OCI-LY3 (cell line): Measurements from ENCODE around the gene IRAK1.

Source experiments
- H2AFZ ChIP-seq: fragments of 200-600, 300-600 bp; shearing (Covaris generic); 2 replicates; pipeline ENCODE4 v1.6.0; 2014; ENCODE audit warnings: antibody characterized with exemption, low read depth, low read length
- H3K27ac ChIP-seq: fragments of 200-600, 300-600 bp; sonication (generic); 2 replicates; pipeline ENCODE4 v1.5.1; 2014; ENCODE audit warnings: mild to moderate bottlenecking, low read length, moderate library complexity, mixed read lengths
- H3K27me3 ChIP-seq: fragments of 200-600, 300-600 bp; sonication (generic); 2 replicates; pipeline ENCODE4 v1.6.1; 2014; ENCODE audit warnings: low read depth, low read length, mixed read lengths
- H3K36me3 ChIP-seq: fragments of 200-600, 300-600 bp; sonication (generic); replicated peaks from 2 replicates; pipeline ENCODE3; 2014; ENCODE audit warnings: low read depth, low read length, mixed read lengths
- H3K4me1 ChIP-seq: fragments of 300-600, 200-600 bp; sonication (generic); 2 replicates; pipeline ENCODE4 v1.6.1; 2014; ENCODE audit warnings: low read length, mixed read lengths
- H3K4me2 ChIP-seq: fragments of 200-600, 300-600 bp; sonication (generic); 2 replicates; pipeline ENCODE4 v1.6.1; 2014; ENCODE audit warnings: low read length, mixed read lengths
- H3K4me3 ChIP-seq: fragments of 300-600, 200-600 bp; sonication (generic); 2 replicates; pipeline ENCODE4 v1.5.1; 2014; ENCODE audit warnings: antibody characterized with exemption, mild to moderate bottlenecking, low read length, moderate library complexity
- H3K79me2 ChIP-seq: fragments of 300-600, 200-600 bp; shearing (Covaris generic); 2 replicates; pipeline ENCODE4 v1.6.1; 2014; ENCODE audit warnings: mild to moderate bottlenecking, low read length, mixed read lengths
- H3K9ac ChIP-seq: fragments of 300-600, 200-600 bp; shearing (Covaris generic); 2 replicates; pipeline ENCODE4 v1.6.0; 2014; ENCODE audit warnings: mild to moderate bottlenecking, low read length, moderate library complexity
- H3K9me3 ChIP-seq: fragments of 200-600, 300-600 bp; shearing (Covaris generic); 2 replicates; pipeline ENCODE4 v1.6.1; 2014; ENCODE audit warnings: low read length, mixed read lengths; ENCODE audit not compliant: insufficient read depth
- H4K20me1 ChIP-seq: fragments of 200-600, 300-600 bp; sonication (generic); 2 replicates; pipeline ENCODE4 v1.6.1; 2016; ENCODE audit warnings: low read length, mixed read lengths; ENCODE audit not compliant: insufficient read depth
- EZH2phosphoT487 ChIP-seq: fragments of 200-600 bp; shearing (Covaris generic); IDR thresholded peaks from 2 replicates; pipeline ENCODE4 v1.6.1; 2018; ENCODE audit warnings: antibody characterized with exemption, mixed run types, low read depth
- TF ChIP-seq, protein P1 (sequence below): fragments of 200-600, 300-600 bp; sonication (generic); IDR thresholded peaks from 2 replicates; pipeline ENCODE4 v1.5.1; 2014; ENCODE audit warnings: antibody characterized with exemption, low read length, low read depth

Gene IRAK1

DNA sequence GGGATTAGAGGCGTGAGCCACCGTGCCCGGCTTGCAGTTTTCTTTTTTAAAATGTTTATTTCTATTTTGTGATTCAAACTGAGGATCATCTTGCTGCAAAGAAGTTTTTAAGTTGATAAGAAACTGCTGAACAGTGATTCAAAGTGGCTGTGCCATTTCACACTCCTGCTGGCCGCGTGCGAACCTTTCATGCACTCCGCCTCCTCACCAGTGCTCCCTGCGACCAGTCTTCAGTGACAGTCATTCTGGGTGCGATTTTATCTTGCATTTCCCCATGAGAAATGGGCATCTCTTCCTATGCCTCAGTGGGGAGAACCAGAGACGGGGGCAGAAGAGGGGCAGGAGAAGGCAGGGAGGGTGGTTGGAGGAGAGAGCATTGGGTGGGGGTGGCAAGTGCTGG, 25.7 kb downstream of the IRAK1 start:
- Histone ChIP-seq H3K27ac (no peak overlapping the region), H3K4me3 (no peak overlapping the region), H3K4me2 (no peak overlapping the region), H3K27me3 (no peaks in the 10 kb centered on the region), H3K9ac (no peak overlapping the region), H4K20me1 (no peaks in the 10 kb centered on the region), H3K79me2 (no peaks in the 10 kb centered on the region), H3K9me3 (no peaks in the 10 kb centered on the region), H2AFZ (no peak overlapping the region), H3K4me1 (no peaks in the 10 kb centered on the region), H3K36me3 (no peaks in the 10 kb centered on the region)
- TF ChIP-seq, protein P1, sequence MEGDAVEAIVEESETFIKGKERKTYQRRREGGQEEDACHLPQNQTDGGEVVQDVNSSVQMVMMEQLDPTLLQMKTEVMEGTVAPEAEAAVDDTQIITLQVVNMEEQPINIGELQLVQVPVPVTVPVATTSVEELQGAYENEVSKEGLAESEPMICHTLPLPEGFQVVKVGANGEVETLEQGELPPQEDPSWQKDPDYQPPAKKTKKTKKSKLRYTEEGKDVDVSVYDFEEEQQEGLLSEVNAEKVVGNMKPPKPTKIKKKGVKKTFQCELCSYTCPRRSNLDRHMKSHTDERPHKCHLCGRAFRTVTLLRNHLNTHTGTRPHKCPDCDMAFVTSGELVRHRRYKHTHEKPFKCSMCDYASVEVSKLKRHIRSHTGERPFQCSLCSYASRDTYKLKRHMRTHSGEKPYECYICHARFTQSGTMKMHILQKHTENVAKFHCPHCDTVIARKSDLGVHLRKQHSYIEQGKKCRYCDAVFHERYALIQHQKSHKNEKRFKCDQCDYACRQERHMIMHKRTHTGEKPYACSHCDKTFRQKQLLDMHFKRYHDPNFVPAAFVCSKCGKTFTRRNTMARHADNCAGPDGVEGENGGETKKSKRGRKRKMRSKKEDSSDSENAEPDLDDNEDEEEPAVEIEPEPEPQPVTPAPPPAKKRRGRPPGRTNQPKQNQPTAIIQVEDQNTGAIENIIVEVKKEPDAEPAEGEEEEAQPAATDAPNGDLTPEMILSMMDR = no peak
- no peak for TF ChIP-seq EZH2phosphoT487

DNA sequence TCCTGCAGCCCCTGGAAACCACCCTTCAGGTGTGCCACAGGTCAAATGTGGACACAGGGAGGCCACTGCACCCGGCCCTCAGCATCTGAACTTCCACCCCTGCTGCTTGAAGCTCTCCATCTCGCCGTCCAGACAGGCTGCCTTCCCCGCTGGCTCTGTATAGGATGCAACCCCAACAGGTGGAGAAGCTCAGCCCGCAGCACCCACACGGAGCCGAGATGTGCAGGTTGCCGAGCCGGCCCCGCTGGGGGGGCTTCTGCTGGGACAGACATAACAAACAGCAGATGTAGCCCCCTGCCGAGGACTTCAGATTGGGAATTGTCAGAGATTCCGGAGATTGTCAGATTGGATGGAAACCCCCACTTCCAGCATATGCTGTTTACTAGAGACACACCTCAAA, 26.6 kb downstream of the IRAK1 start:
- H3K4me2 ChIP-seq = no peak overlapping the region
- H3K79me2 ChIP-seq = no peaks in the 10 kb centered on the region
- H3K4me3 ChIP-seq = no peak overlapping the region
- no peak overlapping the region for H3K9ac ChIP-seq
- H3K9me3 ChIP-seq = no peaks in the 10 kb centered on the region
- no peaks in the 10 kb centered on the region for H3K36me3 ChIP-seq
- TF ChIP-seq EZH2phosphoT487 = no peak
- TF ChIP-seq, protein P1 = no peak
- no peaks in the 10 kb centered on the region for H4K20me1 ChIP-seq
- no peak overlapping the region for H2AFZ ChIP-seq
- no peaks in the 10 kb centered on the region for H3K27me3 ChIP-seq
- no peak overlapping the region for H3K27ac ChIP-seq
- H3K4me1 ChIP-seq = no peaks in the 10 kb centered on the region

DNA sequence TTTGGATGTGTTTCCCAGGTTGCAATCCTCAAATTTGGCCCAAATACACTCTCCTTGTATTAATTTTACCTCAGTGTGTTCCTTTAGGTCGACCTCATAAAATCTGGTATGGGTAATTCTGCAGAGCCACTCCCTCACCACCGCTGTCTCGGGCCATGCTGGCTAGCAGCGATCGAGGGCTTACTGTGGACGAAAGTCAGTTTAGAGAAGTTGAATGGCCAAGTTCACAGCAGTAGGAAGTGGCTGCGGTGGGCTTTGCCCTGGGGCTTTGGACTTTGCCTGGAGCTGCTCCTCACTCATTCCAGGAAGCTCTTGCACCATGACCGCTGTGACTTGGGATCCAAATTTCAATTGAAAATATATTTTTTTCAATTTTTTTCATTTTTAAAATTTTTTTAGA, 27.5 kb downstream of the IRAK1 start:
- Histone ChIP-seq H3K27ac (no peak overlapping the region), H3K4me2 (no peak overlapping the region), H3K9me3 (no peaks in the 10 kb centered on the region), H3K4me1 (no peaks in the 10 kb centered on the region), H3K79me2 (no peaks in the 10 kb centered on the region), H4K20me1 (no peaks in the 10 kb centered on the region), H2AFZ (no peak overlapping the region), H3K36me3 (no peaks in the 10 kb centered on the region), H3K9ac (no peak overlapping the region), H3K27me3 (no peaks in the 10 kb centered on the region), H3K4me3 (no peak overlapping the region)
- TF ChIP-seq, protein P1 = no peak
- TF ChIP-seq EZH2phosphoT487 = no peak

DNA sequence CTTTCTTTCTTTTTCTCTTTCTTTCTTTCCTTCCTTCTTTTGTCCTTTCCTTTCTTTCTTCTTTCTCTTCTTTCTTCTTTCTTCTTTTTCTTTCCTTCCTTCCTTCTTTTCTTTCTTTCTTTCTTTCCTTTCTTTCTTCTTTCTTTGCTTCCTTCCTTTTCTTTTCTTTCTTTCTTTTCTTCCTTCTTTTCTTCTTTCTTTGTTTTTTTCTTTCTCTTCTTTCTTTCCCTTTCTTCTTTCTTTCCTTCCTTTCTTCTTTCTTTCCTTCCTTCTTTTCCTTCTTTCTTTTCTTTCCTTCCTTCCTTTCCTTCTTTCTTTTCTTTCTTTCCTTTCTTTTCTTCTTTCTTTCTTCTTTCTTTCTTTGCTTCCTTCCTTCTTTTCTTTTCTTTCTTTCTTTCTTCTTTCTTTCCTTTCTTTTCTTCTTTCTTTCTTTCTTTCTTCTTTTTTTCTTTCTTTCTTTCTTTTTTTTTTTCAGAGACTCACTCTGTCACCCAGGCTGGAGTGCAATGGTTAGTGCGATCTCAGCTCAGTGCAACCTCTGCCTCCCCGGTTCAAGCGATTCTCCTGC, 28.6 kb downstream of the IRAK1 start:
- Histone ChIP-seq H3K4me2 (no peak overlapping the region), H3K9me3 (no peaks in the 10 kb centered on the region), H3K79me2 (no peaks in the 10 kb centered on the region), H3K36me3 (no peaks in the 10 kb centered on the region), H4K20me1 (no peaks in the 10 kb centered on the region), H2AFZ (no peak overlapping the region), H3K9ac (no peak overlapping the region), H3K27me3 (no peaks in the 10 kb centered on the region), H3K4me3 (no peak overlapping the region), H3K4me1 (peaks cover 6% of the 10 kb centered on the region), H3K27ac (no peak overlapping the region)
- TF ChIP-seq EZH2phosphoT487 = no peak
- TF ChIP-seq, protein P1 = no peak
